Measurements from ENCODE around the gene GUCD1. TPM values are rescaled to one million over a fixed set of nuclear protein-coding genes. Genes with fewer than 3 reads are reported as not detected.

GUCD1 gene
- total RNA-seq, 1 experiment from 2014 or later, result 68.4 TPM

DNA sequence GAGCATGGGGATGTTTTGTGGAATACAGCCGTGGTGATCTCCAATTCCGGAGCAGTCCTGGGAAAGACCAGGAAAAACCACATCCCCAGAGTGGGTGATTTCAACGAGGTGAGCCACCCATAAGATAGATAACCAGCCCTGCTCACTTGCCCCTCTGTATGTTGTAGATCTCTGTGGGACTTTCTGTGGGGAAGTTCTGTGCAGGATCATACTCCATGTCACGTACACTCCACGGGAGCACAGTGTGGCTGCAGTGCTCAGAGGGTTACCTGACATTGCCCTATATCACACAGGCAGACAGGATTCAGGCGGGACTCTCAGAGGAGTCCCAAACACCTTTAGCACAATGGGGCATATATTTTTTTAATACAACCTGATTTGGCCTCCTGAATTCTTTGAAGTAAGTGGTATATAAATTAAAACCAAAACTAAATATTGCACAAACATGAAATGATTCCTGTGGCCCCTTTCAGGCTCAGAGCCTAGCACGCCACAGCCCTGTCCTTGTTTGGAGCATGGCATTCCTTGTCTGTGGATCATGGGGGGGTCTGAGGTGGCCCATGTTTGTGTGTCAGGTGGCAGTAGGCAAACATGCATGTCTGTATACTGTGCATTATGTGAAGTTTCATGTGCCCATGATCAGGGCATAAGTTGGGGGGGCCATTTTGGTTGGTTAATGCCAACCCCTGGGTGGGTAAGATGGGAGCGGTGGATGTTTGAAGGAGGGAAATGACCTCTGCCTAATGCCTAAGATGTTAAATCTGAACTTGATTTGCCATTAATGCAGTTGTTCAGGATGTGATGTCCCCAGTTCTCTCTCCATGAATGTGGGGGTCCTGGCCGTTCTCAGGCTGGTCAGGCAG lies 41.3 kb downstream of the GUCD1 start:
- H3K4me3 ChIP-seq, result no peak overlapping the region

DNA sequence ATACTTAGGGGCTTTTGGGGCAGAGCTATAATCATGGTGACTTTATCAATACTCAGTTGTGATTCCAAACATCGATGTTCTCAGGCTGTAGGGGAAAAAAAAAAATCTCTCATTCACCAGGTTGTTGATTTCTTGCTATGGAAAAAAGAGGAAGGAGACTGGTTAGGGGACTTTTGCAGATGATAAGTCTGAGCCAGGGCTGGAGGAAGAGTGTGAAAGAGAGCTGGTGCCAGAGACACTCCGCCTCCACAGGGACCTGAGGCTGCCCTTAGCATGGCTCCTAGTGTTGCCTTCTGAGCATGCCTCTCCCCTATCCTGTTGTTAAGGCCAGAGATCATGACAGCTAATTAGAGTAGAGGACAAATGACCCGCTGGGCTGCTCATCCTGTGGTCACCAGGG lies 42.9 kb downstream of the GUCD1 start:
- Histone ChIP-seq H3K27ac (no peak overlapping the region), H3K4me3 (no peak overlapping the region), H3K27me3 (no peaks in the 10 kb centered on the region), H3K9me3 (replicated peaks) (no peaks in the 10 kb centered on the region), H3K4me1 (peaks cover 20% of the 10 kb centered on the region), H3K36me3 (no peaks in the 10 kb centered on the region)
- DNase-seq, result no peak

More for the DNA sequence above, 41.3 kb downstream of the GUCD1 start:
- no peaks in the 10 kb centered on the region for H3K27me3 ChIP-seq
- H3K36me3 ChIP-seq, result no peaks in the 10 kb centered on the region
- peaks cover 23% of the 10 kb centered on the region for H3K4me1 ChIP-seq
- H3K27ac ChIP-seq, result no peak overlapping the region
- no peaks in the 10 kb centered on the region for H3K9me3 ChIP-seq (replicated peaks)
- no peak for DNase-seq

- H3K27me3 ChIP-seq, result no peaks in the 10 kb centered on the region
- H3K4me3 ChIP-seq, result no peak overlapping the region
- no peaks in the 10 kb centered on the region for H3K9me3 ChIP-seq (replicated peaks)
- DNase-seq, result peak; percentile 55 to 57
- peaks cover 20% of the 10 kb centered on the region for H3K4me1 ChIP-seq
- no peaks in the 10 kb centered on the region for H3K36me3 ChIP-seq
- no peak overlapping the region for H3K27ac ChIP-seq
These were observed 44.0 kb downstream of the GUCD1 start for GRCh38 chr22:24510637-24511625.

GRCh38 chr22:24507716-24508115 lies 47.2 kb downstream of the GUCD1 start:
- DNase-seq, result no peak
- no peaks in the 10 kb centered on the region for H3K36me3 ChIP-seq
- H3K4me1 ChIP-seq, result peaks cover 9% of the 10 kb centered on the region; the same call in 1 of the 2 replicates
- no peak overlapping the region for H3K4me3 ChIP-seq
- no peak overlapping the region for H3K27ac ChIP-seq
- H3K27me3 ChIP-seq, result no peaks in the 10 kb centered on the region
- no peaks in the 10 kb centered on the region for H3K9me3 ChIP-seq (replicated peaks)

DNA sequence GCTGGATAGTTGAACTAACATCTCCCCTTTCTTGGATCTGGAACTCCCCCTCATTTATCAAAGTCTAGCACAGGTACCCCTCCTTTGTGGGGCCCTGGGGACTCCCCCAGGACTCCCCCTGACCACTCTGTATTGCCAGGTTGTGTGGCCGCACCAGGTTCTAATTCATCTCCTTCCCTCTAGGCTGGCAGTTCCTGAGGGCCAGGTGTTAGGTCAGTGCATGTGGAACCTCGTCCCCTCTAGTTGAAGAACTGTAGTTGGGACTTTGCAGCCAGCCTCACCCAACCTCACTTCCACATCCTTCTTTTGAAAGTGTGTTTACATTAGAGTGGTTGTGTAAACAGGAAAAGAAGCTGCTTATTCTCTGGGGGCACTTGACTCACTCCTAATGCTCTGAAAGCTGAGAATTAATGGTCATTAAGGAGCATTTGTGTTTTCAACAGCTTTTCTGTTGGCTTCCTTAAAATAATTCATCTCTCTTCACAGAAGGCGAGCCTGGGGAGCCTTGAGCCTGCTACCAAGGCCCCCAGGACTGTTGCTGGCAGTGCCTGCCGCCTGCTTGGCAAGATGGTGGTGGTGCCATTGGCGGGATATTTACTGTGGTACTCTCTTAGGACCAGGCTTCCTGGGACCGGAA lies 48.0 kb downstream of the GUCD1 start:
- no peak overlapping the region for H3K27ac ChIP-seq
- H3K36me3 ChIP-seq, result no peaks in the 10 kb centered on the region
- H3K27me3 ChIP-seq, result no peaks in the 10 kb centered on the region
- H3K9me3 ChIP-seq (replicated peaks), result no peaks in the 10 kb centered on the region
- no peak overlapping the region for H3K4me3 ChIP-seq
- peak in 1 of 2 experiments; percentile 26 for DNase-seq
- H3K4me1 ChIP-seq, result peaks cover 9% of the 10 kb centered on the region; the same call in 1 of the 2 replicates

GRCh38 chr22:24504956-24505736 lies 49.8 kb downstream of the GUCD1 start:
- Histone ChIP-seq H3K4me1 (no peaks in the 10 kb centered on the region; the same call in 1 of the 2 replicates), H3K27ac (no peak overlapping the region)

DNA sequence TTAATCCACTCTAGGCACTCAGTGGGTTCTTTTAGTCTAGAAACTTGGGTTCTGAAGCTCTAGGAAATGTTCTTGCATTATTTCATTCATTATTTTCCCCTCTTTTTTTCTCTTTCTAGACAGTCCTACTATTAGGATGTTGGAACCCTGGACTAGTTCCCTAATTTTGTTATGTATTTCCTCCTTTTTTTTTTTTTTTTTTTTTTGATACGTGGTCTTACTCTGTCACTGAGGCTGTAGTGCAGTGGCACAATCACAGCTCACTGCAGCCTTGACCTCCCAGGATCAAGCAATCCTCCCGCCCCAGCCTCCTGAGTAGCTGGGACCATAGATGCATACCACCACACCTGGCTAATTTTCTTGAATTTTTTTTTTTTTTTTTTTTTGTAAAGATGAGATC lies 50.4 kb downstream of the GUCD1 start:
- Histone ChIP-seq H3K4me1 (no peaks in the 10 kb centered on the region; the same call in 1 of the 2 replicates), H3K9me3 (replicated peaks) (no peaks in the 10 kb centered on the region)
- DNase-seq, result no peak

More at GRCh38 chr22:24504956-24505736, 49.8 kb downstream of the GUCD1 start:
- no peaks in the 10 kb centered on the region for H3K27me3 ChIP-seq
- H3K36me3 ChIP-seq, result no peaks in the 10 kb centered on the region
- H3K4me3 ChIP-seq, result no peak overlapping the region
- DNase-seq, result no peak
- no peaks in the 10 kb centered on the region for H3K9me3 ChIP-seq (replicated peaks)

DNA sequence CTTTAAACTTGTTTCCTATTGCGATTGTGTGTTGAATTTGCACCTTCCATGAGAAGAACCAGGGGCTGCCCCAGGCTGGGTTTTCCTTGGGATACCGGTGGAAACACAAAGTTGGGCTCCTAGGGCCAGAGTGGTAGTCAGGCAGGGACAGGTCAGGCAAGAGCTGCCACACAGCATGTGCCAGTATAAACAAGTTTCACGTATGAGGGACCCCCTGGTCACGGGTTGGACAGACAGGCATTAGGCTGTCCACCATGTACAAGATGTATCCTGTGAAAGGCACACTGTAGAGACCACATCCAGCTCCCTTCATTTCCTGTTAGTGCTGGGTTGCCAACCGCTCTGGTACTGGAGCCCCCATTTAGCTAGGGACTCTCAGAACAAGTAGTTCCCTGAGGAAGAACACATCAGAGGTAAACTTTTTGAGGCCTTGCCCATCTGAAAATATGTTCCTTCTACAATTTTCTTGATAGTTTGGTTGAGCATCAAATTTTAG lies 51.0 kb downstream of the GUCD1 start:
- no peaks in the 10 kb centered on the region for H3K27me3 ChIP-seq
- H3K27ac ChIP-seq, result no peak overlapping the region
- no peaks in the 10 kb centered on the region for H3K36me3 ChIP-seq
- no peaks in the 10 kb centered on the region; the same call in 1 of the 2 replicates for H3K4me1 ChIP-seq
- H3K9me3 ChIP-seq (replicated peaks), result no peaks in the 10 kb centered on the region
- no peak for DNase-seq
- H3K4me3 ChIP-seq, result no peak overlapping the region

More for the DNA sequence above, 50.4 kb downstream of the GUCD1 start:
- Histone ChIP-seq H3K27me3 (no peaks in the 10 kb centered on the region), H3K27ac (no peak overlapping the region), H3K36me3 (no peaks in the 10 kb centered on the region), H3K4me3 (no peak overlapping the region)

GRCh38 chr22:24503137-24503842 lies 51.6 kb downstream of the GUCD1 start:
- no peaks in the 10 kb centered on the region for H3K36me3 ChIP-seq
- DNase-seq, result peak; percentile 60 to 81

GRCh38 chr22:24502541-24502940 lies 52.4 kb downstream of the GUCD1 start:
- Histone ChIP-seq H3K27me3 (no peaks in the 10 kb centered on the region), H3K9me3 (replicated peaks) (no peaks in the 10 kb centered on the region), H3K4me3 (no peak overlapping the region), H3K36me3 (no peaks in the 10 kb centered on the region), H3K27ac (no peak overlapping the region), H3K4me1 (no peaks in the 10 kb centered on the region; the same call in 1 of the 2 replicates)
- no peak for DNase-seq

More at GRCh38 chr22:24503137-24503842, 51.6 kb downstream of the GUCD1 start:
- H3K4me1 ChIP-seq, result no peaks in the 10 kb centered on the region; the same call in 1 of the 2 replicates
- no peaks in the 10 kb centered on the region for H3K27me3 ChIP-seq
- H3K27ac ChIP-seq, result no peak overlapping the region
- no peaks in the 10 kb centered on the region for H3K9me3 ChIP-seq (replicated peaks)
- no peak overlapping the region for H3K4me3 ChIP-seq

DNA sequence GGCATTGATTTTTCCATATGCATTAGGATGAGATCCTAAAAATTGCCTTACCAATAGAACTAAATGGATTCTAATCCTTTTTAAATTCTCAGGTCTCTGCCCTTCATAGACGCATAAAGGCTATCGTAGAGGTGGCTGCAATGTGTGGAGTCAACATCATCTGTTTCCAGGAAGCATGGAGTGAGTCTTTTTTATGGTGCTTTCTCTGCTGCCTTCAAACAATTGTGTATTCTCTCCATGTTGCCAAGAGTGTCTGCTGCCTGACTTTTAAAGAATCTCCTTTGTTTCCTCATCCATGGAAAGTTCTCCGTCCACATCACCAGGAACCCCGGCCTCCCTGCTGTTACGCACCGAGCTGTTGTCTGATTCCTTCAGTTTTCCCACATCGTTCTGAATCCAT lies 52.9 kb downstream of the GUCD1 start:
- H3K27me3 ChIP-seq, result no peaks in the 10 kb centered on the region
- no peaks in the 10 kb centered on the region for H3K36me3 ChIP-seq
- no peaks in the 10 kb centered on the region; the same call in 1 of the 2 replicates for H3K4me1 ChIP-seq
- no peak for DNase-seq
- no peaks in the 10 kb centered on the region for H3K9me3 ChIP-seq (replicated peaks)
- no peak overlapping the region for H3K27ac ChIP-seq
- H3K4me3 ChIP-seq, result no peak overlapping the region

GRCh38 chr22:24501301-24502005 lies 53.5 kb downstream of the GUCD1 start:
- Histone ChIP-seq H3K27me3 (no peaks in the 10 kb centered on the region), H3K27ac (no peak overlapping the region), H3K9me3 (replicated peaks) (no peaks in the 10 kb centered on the region), H3K4me1 (no peaks in the 10 kb centered on the region; the same call in 1 of the 2 replicates), H3K36me3 (no peaks in the 10 kb centered on the region), H3K4me3 (no peak overlapping the region)
- no peak for DNase-seq

All from SJCRH30 (cell line).